ENCODE measurements around the gene GPSM1.

GPSM1 gene

GRCh38 chr9:136335296-136336155 lies 8.2 kb downstream of the GPSM1 start:
- no peak for DNase-seq

- no peak for DNase-seq
Measured at GRCh38 chr9:136336156-136336870, 9.0 kb downstream of the GPSM1 start.

DNA sequence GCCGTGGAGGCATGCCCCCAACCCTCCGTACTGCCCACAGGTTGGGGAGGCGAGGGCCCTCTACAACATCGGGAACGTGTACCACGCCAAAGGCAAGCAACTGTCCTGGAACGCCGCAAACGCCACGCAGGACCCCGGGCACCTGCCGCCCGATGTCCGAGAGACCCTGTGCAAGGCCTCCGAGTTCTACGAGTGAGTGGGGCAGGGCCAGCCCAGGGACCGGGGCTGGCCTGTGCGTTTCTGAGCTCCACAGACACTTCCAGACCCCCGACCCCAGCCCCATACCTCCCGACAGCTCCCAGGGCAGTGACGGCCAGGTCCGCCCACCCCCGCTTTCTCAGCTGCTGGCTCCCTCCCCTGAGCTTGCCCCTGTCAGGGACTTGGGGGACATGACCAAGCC lies 9.5 kb downstream of the GPSM1 start:
- DNase-seq = no peak

GRCh38 chr9:136337416-136338395 lies 10.4 kb downstream of the GPSM1 start:
- DNase-seq = no peak

- no peak for DNase-seq
Measured at GRCh38 chr9:136338511-136338910, 11.2 kb downstream of the GPSM1 start.

DNA sequence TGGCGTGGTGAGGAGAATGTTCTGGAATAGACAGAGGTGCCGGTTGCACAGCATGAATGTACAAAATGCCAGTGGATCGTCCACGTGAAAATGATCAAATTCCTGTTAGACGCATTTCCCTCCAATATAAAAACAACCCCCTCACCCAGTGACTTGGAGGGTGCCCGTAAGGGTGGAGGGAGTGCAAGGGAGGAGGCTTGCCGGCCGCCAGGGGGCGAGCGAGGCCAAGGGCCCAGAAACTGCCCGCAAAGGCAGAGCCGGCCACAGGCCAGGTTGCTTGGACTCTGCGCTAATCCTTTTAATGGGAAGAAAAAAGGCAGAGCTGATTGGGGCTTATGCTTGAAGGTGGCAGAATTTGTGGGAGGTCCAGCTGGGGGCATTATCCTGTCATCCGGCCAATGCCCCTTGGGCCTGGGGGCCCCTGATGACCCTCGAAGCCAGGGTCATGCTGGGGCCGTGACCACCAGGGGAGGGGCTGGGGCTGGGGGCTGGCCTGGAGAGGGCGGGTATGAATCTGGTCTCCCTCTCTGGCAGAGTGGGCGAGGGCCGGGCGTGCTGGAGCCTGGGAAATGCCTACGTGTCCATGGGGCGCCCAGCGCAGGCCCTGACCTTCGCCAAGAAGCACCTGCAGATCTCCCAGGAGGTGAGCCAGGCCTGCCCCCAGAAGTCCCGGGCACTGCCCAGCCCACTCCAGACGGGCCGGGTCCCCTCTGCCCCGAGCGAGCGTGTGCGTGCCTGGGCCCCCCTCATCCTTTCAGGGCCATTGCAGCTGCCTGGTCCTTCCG lies 12.0 kb downstream of the GPSM1 start:
- no peak for DNase-seq

GRCh38 chr9:136339958-136340310 lies 12.6 kb downstream of the GPSM1 start:
- no peak for DNase-seq

GRCh38 chr9:136340356-136341041 lies 13.2 kb downstream of the GPSM1 start:
- no peak for DNase-seq

DNA sequence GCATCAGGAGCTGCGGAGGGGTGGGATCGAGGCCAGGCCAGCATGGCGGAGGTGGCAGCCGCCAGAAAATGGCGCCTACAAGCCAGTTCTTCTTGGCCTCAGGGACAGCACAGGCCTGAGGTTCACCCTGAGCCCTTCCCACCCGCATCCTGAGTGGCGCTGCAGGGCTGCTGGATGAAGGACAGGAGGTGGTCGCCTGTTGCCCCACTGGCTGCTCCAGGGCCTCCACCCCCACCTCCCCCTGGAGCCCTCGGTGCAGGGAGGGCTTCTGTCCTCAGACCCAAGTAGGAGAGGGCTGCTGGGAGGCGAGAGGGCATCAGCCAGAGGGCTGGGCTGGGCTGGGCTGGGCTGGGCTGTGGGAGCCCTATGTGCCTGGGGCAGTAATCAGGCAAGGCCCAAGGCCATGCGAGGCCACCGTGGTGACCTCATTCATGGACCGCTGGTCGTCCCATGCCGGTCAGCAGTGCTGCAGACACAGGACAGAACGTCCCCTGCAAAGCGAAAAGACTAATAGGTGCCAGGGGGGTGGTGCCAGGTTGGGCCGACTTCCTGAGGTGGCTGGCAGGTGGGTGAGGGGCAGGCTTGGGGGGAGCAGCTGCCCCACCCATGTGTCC lies 13.8 kb downstream of the GPSM1 start:
- DNase-seq = no peak

DNA sequence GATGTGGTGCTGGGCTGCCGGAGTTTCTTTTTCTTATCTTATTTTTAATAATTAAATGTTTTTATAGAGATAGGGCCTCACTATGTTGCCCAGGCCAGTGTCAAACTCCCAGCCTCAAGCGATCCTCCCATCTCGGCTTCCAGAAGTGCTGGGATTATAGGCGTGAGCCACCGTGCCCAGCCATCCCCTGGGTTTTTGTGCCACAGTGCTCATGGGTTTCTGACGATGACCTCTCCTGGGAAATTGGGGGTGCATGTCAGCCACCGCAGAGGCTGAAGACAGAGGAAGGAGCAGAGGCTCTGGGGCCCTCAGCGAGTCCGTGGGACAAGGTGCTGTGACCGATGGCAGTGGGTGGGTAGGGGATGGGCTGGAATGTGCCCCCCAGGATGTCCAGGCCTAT lies 14.4 kb downstream of the GPSM1 start:
- no peak for DNase-seq

- no peak for DNase-seq
Measured at GRCh38 chr9:136342181-136343120, 15.1 kb downstream of the GPSM1 start.

GRCh38 chr9:136343121-136343883 lies 16.0 kb downstream of the GPSM1 start:
- DNase-seq = no peak

GRCh38 chr9:136343884-136344269 lies 16.5 kb downstream of the GPSM1 start:
- no peak for DNase-seq

GRCh38 chr9:136344544-136345280 lies 17.4 kb downstream of the GPSM1 start:
- DNase-seq = no peak

GRCh38 chr9:136345281-136346156 lies 18.2 kb downstream of the GPSM1 start:
- DNase-seq = no peak

GRCh38 chr9:136346157-136346481 lies 18.8 kb downstream of the GPSM1 start:
- DNase-seq = no peak

- DNase-seq = no peak
Measured at GRCh38 chr9:136346927-136347465, 19.7 kb downstream of the GPSM1 start.

Data from DMS 273 treated with DMSO at 0.1 percent for 48 hours (cell line).